A673 (cell line): ENCODE measurements around the gene MSL3. TPM values are rescaled to one million over a fixed set of nuclear protein-coding genes. Genes with fewer than 3 reads are reported as not detected.

Experiments
- BruUV-seq: library from RNA; stranded (reverse); fragments of 400-500 nt; replicated peaks from 2 replicates; lab custom pipeline; 2021; lab: Mats Ljungman, UMichigan
- CTCF ChIA-PET: fragments of 300-600 bp; sonication (Branson Sonifier 250); formaldehyde crosslinking; loops from one replicate; lab custom pipeline; 2022; ENCODE audit warnings: antibody characterized with exemption; lab: Charles Lee
- POLR2A ChIA-PET: fragments of 300-600 bp; sonication (Branson Sonifier 250); formaldehyde crosslinking; loops from one replicate; lab custom pipeline; 2022; ENCODE audit warnings: antibody characterized with exemption; ENCODE audit not compliant: low non-redundant PET; lab: Charles Lee
- DNase-seq: peaks from one replicate; pipeline ENCODE4 v3.0.0-alpha.2; 2015; ENCODE audit warnings: low spot score
- H3K27ac ChIP-seq: fragments of 200-600 bp; sonication (generic); 2 replicates; pipeline ENCODE4 v1.5.1; 2016; ENCODE audit warnings: mixed run types, low read depth, mild to moderate bottlenecking, mixed read lengths, antibody characterized with exemption, low read length; ENCODE audit not compliant: poor library complexity, severe bottlenecking
- H3K27me3 ChIP-seq: fragments of 200-600 bp; sonication (generic); replicated peaks from 2 replicates; pipeline ENCODE4 v1.6.1; 2017; ENCODE audit warnings: mixed run types, low read depth, mild to moderate bottlenecking, mixed read lengths, antibody characterized with exemption, low read length; ENCODE audit not compliant: insufficient read depth, poor library complexity
- H3K36me3 ChIP-seq: fragments of 200-600 bp; sonication (generic); 2 replicates; pipeline ENCODE4 v1.6.1; 2016; ENCODE audit warnings: mixed run types, mild to moderate bottlenecking, mixed read lengths, antibody characterized with exemption, low read length; ENCODE audit not compliant: insufficient read depth, poor library complexity, severe bottlenecking
- H3K4me1 ChIP-seq: fragments of 200-600 bp; sonication (generic); 2 replicates; pipeline ENCODE4 v1.6.1; 2017; ENCODE audit warnings: mixed run types, mild to moderate bottlenecking, mixed read lengths, antibody characterized with exemption, low read length; ENCODE audit not compliant: insufficient read depth, poor library complexity, severe bottlenecking
- H3K4me3 ChIP-seq: fragments of 200-600 bp; sonication (generic); 2 replicates; pipeline ENCODE4 v1.5.1; 2016; ENCODE audit warnings: low read depth, mixed run types, mild to moderate bottlenecking, mixed read lengths, low read length; ENCODE audit not compliant: poor library complexity, severe bottlenecking
- H3K9me3 ChIP-seq: fragments of 200-600 bp; sonication (generic); 2 replicates; pipeline ENCODE4 v1.6.1; 2016; ENCODE audit warnings: mixed run types, low read depth, mild to moderate bottlenecking, mixed read lengths, antibody characterized with exemption, low read length; ENCODE audit not compliant: poor library complexity, severe bottlenecking
- CTCF ChIP-seq: fragments of 300-800, 200-600 bp; sonication (generic); conservative IDR thresholded peaks from 2 replicates; pipeline ENCODE4 v1.5.1; 2017; ENCODE audit warnings: low read depth, mild to moderate bottlenecking, antibody characterized with exemption, low read length, moderate library complexity, mixed read lengths
- EZH2 ChIP-seq: fragments of 200-600 bp; sonication (generic); IDR thresholded peaks from 2 replicates; pipeline ENCODE4 v1.6.1; 2017; ENCODE audit warnings: borderline replicate concordance, low read depth, mild to moderate bottlenecking, mixed read lengths, antibody characterized with exemption, low read length; ENCODE audit not compliant: poor library complexity, severe bottlenecking
- intact Hi-C: fragments of 100-400 bp; cut with micrococcal nuclease; formaldehyde crosslinking; loops from one replicate; pipeline ENCODE4 v1.10.0; 2022; ENCODE audit not compliant: unreplicated experiment
- total RNA-seq: library from RNA; stranded (reverse); gene quantifications from 2 replicates; pipeline ENCODE4 v1.2.3, GENCODE V29; 2021

The MSL3 gene
- total RNA-seq, 1 experiment from 2014 or later, result 15.8 TPM

- peak overlapping the region; percentile 66 for H3K4me3 ChIP-seq
- TF ChIP-seq EZH2, result no peak
- no peak for TF ChIP-seq CTCF
- peaks cover 12% of the 10 kb centered on the region for H3K36me3 ChIP-seq
- intact Hi-C loops, result no loop called here
- H3K9me3 ChIP-seq, result no peaks in the 10 kb centered on the region
- H3K27me3 ChIP-seq, result peaks cover 34% of the 10 kb centered on the region
- peak overlapping the region; percentile 52 for H3K27ac ChIP-seq
- ChIA-PET POLR2A (no interaction called here), CTCF (no interaction called here)
- no TSS peak for BruUV-seq
- no peaks in the 10 kb centered on the region for H3K4me1 ChIP-seq
- no peak for DNase-seq
Observed at GRCh38 chrX:11759172-11759460, 1.1 kb downstream of the MSL3 start.

GRCh38 chrX:11759461-11760311, 1.6 kb downstream of the MSL3 start:
- TF ChIP-seq CTCF (no peak), EZH2 (no peak)
- intact Hi-C loops, result no loop called here
- Histone ChIP-seq H3K27me3 (peaks cover 28% of the 10 kb centered on the region), H3K36me3 (peaks cover 14% of the 10 kb centered on the region), H3K9me3 (no peaks in the 10 kb centered on the region), H3K27ac (peak overlapping the region; percentile 3), H3K4me3 (peak overlapping the region; percentile 66), H3K4me1 (no peaks in the 10 kb centered on the region)
- peak; percentile 94 for DNase-seq
- TSS peak; percentile 64 for BruUV-seq
- ChIA-PET CTCF (no interaction called here), POLR2A (no interaction called here)

GRCh38 chrX:11760958-11761357, 2.9 kb downstream of the MSL3 start:
- BruUV-seq, result no TSS peak
- Histone ChIP-seq H3K9me3 (no peaks in the 10 kb centered on the region), H3K27me3 (peaks cover 16% of the 10 kb centered on the region), H3K4me3 (no peak overlapping the region), H3K36me3 (peaks cover 14% of the 10 kb centered on the region), H3K4me1 (no peaks in the 10 kb centered on the region), H3K27ac (no peak overlapping the region)
- DNase-seq, result no peak
- no peak for TF ChIP-seq EZH2
- no peak for TF ChIP-seq CTCF
- ChIA-PET POLR2A (no interaction called here), CTCF (no interaction called here)
- intact Hi-C loops, result no loop called here
